T-helper 22 cell (primary cell): Measurements from ENCODE around the gene KLK15.
"Not testable (repeated sequence)": the region's sequence is repeated elsewhere in the genome, so short reads cannot be mapped to it uniquely, and the experiment has no call there.

ENCODE experiments used
- DNase-seq: peaks from one replicate; pipeline ENCODE4 v3.0.0-alpha.2; 2020; ENCODE audit warnings: low read depth

The KLK15 gene

DNA sequence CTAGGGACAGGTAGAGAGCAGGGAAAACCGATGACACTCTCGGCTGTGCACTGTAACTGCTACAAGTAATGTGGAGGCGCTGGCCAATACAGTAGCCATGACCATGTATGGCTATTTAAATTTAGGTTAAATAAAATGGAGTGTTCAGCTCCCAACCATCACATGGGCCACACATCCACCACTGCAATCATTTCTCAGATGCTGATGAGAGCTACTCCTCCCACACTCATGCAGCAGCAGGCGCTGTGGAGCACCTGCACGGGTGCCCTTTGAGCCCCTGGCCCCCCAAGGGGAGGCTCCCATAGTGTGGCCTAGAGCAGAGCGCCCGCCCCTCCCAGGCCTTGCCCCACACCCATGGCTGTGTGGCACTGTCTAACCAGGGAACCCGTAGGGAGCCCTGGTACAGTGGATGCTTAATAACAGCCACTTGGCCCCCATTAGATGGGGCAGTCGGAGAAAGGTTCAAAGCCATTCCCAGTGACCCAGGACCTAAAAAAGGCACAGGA, 37.2 kb downstream of the KLK15 start:
- DNase-seq = no peak

DNA sequence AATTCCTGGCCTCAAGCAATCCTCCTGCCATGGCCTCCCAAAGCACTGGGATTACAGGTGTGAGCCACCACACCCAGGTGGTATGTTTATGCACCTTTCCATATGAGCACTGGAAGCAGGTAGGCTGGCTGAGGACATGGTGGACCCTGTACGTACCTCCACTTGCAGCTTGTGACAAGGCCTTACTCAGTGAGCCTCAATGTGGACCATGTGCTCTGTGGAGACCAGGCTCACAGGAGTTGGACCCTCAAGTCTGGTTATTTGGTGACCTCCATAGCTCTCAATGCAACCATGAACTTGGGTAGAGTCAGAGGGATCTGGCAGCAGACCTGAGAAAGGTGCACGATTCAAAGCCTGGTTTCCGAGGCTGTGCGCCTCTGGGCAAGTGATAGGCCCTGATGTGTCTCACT, 37.7 kb downstream of the KLK15 start:
- no peak for DNase-seq

DNA sequence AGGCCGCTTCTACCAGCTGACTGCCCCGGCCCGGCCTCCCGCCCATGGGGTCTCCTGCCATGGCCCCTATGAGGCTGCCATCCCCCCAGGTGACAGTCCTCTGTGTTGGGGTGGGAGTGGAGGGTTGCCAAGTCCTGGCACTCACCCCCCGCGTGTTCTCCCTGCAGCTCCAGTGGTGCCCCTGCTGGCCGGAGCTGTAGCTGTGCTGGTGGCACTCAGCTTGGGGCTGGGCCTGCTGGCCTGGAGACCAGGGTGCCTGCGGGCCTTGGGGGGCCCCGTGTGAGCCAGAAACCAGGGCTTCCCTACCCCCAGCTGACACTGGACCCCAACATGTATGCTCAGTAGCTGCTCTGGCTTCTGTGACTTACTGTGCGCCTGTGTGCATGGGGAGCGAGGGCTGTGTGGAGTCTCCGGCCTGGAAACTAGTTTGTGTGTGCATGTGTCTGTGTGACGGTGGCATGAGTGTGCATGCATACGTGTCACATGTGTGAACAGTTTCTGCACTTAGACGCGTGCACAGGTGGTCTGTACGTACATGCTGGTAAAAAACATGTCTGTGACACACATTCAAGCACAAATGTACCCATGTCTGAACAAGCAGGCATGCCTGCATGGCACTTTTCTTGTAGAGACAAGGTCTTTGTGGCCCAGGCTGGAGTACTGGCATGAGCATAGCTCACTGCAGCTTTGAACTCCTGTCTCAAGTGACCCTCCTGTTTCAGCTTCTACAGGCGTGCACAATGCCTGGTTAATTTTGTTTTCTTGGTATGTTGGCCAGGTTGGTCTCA, 38.3 kb downstream of the KLK15 start:
- no peak for DNase-seq

DNA sequence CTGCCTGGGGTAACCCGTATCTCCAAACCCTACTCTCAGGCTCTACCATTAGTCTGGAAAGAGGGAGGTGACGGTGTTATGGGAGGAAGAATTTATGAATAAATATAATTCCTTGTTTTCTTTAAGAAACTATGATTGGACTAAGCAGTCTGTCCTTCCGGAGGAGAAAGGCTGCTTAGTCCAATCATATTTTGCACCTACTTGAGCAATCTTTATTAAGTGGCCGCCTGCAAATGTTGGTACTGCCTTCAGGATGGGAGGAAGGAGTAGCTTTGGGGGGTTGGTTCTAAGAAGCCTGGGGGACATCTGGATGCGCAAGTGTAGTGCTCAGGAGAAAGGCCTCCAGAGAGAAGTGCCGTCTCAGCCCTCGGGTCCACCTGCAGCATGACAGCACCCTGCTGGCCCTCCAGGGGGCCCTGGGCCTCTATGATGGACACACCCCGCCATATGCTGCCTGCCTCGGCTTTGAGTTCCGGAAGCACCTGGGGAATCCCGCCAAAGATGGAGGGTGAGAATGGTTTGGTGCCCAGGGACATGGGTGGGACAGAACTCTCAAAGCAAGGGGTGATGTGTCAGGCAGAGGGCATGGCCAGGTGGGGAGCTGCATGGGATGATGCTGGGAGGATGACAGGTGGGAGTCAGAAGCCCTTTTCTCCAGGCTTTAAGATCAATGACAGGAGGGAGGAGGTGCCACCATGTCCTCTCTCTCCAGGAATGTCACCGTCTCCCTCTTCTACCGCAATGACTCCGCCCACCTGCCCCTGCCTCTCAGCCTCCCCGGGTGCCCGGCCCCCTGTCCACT, 39.1 kb downstream of the KLK15 start:
- no peak for DNase-seq

- DNase-seq = no peak
Observed at GRCh38 chr19:50793558-50794065, 39.8 kb downstream of the KLK15 start.

- DNase-seq = no peak
Observed at GRCh38 chr19:50792272-50793250, 40.8 kb downstream of the KLK15 start.

DNA sequence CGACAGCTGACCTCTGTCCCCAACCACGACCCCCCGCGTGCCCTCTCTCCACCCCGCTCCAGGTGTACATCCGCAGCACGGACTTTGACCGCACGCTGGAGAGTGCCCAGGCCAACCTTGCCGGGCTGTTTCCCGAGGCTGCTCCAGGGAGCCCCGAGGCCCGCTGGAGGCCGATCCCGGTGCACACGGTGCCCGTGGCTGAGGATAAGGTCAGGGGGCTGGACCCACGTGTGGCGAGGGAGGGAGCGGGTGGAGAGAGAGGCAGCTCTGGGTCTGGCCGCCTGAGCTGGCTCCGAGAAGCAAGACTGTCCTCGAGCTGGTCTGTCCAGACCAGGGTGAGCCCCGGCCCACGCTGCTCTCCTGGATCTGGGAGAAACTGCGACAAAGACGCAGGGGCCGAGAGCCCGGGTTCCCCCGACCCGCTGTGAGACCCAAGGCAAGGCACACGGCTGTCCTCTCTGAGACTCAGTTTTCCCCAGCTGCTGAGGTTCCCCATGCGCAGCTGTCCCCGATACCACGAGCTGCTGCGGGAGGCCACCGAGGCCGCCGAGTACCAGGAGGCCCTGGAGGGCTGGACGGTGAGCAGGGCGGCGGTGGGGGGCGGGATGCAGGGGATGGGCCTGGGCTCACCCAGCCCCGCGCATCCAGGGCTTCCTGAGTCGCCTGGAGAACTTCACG, 41.6 kb downstream of the KLK15 start:
- DNase-seq = no peak

GRCh38 chr19:50790922-50791467, 42.4 kb downstream of the KLK15 start:
- no peak for DNase-seq

DNA sequence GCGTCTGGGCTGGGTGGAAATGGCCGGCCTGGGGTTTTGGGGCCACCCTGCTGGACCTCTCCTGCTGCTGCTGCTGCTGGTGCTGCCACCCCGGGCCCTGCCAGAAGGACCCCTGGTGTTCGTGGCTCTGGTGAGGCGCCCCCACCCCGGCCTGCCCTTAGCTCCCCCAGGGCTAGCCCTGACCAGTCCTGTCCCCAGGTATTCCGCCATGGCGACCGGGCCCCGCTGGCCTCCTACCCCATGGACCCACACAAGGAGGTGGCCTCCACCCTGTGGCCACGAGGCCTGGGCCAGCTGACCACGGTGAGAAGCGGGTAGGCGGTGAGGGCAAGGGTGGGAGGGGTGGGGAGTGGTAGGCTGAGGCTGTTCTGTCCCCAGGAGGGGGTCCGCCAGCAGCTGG, 43.0 kb downstream of the KLK15 start, which contains the start of gene ACP4:
TSS of gene ACP4 (plus strand) at position 20 of the 400 bp plus-strand sequence. CDS start at position 20, 0 bp downstream.
- DNase-seq = no peak

DNA sequence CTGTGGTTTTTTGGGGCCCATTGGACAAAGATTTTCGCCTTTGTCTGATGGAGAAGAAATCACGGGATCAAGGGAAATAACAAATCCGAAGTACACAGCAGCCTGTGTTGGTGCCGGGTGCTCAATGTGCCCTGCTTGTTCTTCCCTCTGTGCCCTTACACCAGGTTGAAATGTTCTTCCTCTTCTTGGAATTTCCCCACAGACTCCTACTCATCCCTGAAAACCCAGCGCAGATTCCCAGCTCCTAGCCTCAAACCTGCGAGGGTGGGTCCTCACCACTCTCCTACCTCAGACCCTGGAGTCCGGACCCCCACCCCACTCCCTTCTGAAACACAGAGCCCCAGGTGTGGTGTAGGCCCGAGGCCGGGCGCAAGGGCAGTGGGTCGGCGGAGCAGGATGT, 48.0 kb downstream of the KLK15 start:
- DNase-seq = no peak

- DNase-seq = no peak
Observed at GRCh38 chr19:50784710-50785109, 48.7 kb downstream of the KLK15 start.

DNA sequence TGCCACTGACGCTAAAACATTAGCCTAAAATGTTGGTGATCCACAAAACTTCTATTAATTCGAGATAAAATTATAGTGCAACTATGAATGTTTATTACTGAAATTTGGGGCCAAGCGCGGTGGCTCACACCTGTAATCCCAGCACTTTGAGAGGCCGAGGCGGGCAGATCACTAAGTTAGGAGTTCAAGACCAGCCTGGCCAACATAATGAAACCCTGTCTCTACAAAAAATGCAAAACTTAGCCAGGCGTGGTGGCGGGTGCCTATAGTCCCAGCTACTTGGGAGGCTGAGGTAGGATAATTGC, 49.6 kb downstream of the KLK15 start:
- not testable (repeated sequence) for DNase-seq

GRCh38 chr19:50780753-50781435, 52.5 kb downstream of the KLK15 start:
- no peak for DNase-seq

DNA sequence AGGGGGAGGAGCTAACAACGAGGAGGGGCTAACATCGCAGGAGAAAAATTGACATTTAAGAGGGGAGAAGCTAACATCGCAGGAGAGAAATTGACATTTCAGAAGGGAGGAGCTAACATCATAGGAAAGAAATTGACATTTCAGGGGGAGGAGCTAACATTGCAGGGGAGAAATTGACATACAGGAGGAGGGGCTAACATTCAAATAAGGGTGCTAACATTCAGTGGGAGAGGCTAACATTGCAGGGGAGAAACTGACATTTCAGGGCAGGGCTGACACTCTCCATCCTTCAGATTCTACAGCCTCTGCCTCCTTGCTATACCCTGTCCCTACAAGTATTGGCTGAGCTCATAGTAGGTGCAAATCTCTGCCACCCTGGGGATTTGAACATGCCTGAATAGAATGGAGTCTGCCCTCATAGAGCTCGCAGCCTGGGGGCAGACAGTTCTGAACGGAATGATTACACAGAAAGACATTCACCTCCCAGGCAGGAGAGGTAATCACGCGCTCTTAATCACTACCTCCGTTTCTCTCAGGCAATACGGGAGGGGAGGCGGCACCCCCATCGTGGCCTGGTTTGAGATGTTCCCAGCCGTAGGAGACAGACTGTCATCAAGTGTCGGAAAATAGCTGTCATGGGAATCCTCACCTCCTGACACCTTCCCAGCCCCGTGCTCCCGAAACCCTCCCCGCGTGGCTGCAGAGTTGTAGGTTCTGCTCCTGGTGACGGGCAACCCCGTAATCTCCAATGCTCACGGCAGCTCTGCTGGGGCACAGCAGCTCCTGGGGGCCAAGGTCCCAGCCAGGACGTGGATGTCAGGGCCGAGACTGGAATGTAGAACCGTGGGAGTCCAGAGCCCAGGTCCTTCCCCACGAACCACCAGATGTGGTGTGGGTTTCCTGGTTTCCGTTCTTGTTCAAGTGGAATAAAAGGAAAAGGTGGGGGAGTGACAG, 53.6 kb downstream of the KLK15 start:
- no peak for DNase-seq

DNA sequence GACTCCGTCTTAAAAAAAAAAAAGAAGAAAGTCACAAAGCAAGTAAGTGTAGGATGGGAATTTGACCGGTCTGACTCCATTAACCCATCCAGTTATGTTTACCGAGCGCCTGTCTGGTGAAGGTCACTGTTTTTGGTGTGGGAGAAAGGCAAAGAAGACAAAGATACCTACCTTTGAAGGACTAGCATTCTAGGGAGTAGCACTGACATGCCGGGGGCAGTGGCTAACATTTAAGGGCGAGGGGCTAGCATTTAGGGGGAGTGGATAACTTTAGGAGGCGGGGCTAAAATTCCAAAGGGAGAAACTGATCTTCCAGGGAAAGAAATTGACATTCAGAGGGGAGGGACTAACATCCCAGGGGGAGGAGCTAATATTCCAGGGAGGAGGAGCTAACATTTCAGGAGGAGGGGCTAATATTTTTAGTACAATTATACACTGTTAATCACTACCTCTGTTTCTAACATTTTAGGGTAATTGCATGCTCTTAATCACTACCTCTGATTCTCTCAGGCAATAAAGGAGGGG, 54.4 kb downstream of the KLK15 start:
- no peak for DNase-seq

DNA sequence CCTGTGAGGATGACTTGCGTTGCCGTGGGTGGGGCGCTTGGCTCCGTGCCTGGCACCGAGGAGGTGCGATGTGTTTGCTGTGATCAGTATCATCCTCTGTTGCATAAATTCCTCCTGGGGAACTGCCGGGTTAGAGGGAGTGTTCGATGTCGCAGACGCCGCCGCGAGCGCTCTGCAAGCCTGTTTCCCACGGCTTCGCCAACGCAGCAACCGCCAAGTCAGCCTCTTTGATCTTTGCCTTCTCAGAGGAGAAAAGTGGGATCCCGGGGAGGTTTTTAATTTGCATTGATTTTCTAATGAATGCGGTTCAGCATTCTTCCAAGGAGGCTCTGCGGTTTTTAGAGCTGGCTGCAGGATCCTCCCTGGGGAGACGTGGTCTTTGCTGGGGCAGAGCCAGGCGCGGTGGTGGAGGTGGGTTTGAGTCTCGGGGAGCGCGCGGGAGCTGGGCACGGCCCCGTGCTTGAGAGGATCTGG, 55.5 kb downstream of the KLK15 start:
- DNase-seq = no peak

DNA sequence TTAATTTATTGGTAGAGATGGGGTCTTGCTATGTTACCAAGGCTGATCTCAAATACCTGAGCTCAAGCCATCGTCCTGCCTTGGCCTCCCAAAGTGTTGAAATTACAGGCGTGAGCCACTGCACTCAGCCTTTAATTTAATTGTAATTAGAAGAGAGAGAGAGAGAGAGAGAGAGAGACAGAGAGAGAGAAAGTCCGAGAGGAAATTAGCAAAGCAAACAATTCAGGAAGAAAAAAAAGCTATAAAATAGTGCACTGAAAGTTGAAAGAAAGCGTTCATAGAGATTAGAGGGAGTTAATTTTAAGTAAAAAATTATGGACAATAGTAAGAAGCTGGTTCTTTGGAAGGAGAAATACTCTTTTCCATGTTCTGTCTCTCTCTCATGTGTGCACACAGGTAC, 56.1 kb downstream of the KLK15 start:
- no peak for DNase-seq

GRCh38 chr19:50776131-50776530, 57.2 kb downstream of the KLK15 start:
- no peak for DNase-seq
